ENCODE data around the gene TNS2.

TNS2 gene

DNA sequence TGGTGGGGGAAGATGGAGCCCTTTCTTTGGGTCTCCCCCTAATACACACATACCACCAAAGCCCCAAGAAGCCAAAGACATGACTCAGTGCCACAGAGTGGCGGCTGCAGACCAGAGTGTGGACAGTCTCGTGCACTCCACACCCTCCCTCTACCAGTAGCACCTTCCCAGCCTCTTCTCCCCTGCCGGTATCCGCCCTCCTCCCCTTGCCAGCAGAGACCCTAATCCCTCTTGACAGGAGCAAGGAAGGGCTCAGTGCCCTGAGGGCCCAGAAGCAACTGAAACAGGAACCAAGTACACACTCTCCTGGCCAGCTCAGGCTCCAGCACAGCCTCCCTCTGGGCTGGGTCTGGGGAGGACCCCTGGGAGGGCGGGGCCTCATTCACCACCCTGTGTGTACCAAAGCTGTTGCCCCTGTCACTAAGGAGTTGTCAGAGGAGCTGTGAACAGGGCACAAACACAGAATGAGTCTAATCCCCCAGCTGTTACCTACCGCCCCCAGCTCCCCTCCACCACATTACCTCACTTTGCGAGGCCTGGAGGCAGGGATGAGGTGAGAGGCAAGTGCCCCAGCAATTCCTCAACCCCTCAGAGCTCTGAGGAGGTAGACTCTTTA is 21.1 kb downstream of the TNS2 start:
- H3K27me3 ChIP-seq (ENCODE audit: control insufficient read depth in 3 of 3, insufficient read depth in 3 of 3, low read depth in 1 of 3, low read length in 3 of 3) = no peaks in the 10 kb centered on the region
- DNase-seq (ENCODE audit: low spot score) = no peak
- WGBS, 2 donors (ENCODE audit: extremely low coverage in 2 of 2, insufficient read length in 2 of 2, insufficient replicate concordance in 1 of 2) = no CpG with 5 or more reads among the region's 7 CpGs

DNA sequence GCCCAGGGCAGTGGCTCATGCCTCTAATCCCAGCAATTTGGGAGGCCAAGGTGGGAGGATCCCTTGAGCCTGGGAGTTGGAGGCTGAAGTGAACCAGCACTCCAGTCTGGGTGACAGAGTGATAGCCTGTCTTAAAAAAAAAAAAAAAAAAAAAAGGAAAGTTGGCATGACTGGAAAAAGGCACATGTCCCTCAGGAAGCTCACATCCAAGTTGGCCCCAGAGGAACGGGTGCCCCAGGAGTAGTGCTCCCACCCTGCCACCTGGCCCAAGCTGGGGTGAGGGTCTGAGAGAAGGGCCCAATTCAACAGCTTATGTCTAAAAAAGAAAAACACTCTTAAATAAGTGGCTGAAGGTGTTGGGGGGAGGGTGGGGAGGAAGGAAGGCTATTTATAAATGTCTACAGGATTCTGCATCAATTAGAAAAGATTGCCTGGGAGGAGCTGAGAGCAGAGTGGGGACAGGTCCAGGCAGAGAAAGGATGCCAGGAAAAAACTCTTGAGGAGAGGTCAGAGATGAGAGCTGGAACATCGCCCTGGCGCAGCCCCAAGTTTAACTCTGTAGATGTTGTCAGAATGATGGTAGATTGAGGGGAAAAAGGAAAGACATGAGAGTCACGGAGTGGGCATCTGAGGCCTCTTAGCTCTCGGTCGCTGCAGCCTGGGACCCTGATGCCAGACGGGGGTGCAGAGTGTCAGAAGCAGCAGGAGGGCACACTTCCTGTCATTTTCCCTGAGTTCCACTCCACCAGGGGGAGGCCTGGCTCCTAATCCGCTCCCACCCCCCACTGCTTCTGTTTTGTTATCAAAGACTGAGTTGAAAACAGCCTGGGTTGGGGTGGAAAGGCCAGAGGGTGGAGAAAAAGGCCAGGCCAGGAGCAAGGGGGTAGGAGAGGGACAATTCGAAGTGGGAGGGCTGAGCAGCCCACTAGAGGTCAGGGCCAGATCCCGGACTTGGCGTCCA is 22.0 kb downstream of the TNS2 start:
- Histone ChIP-seq H2AK5ac (ENCODE audit: low read depth, low read length) (no peak overlapping the region), H3K4me1 (ENCODE audit: control insufficient read depth in 2 of 2, insufficient read depth in 1 of 2, low read depth in 1 of 2, low read length in 2 of 2) (peaks cover 12 to 20% of the 10 kb centered on the region in 2 donors), H3K27ac (replicated peaks; ENCODE audit: low read length) (no peak overlapping the region), H3K4me3 (ENCODE audit: low read length in 2 of 2) (no peak overlapping the region), H3K9me3 (replicated peaks in 1 of 2; ENCODE audit: control insufficient read depth in 2 of 2, insufficient read depth in 1 of 2, low read depth in 1 of 2, low read length in 2 of 2) (no peaks in the 10 kb centered on the region), H2AFZ (ENCODE audit: low read length) (peak overlapping the region; percentile 37), H4K8ac (ENCODE audit: low read depth, low read length) (no peak overlapping the region), H4K91ac (ENCODE audit: low read depth, low read length, poor library complexity) (no peak overlapping the region), H3K18ac (ENCODE audit: low read length) (no peak overlapping the region), H2BK5ac (ENCODE audit: low read length) (no peak overlapping the region), H3K23ac (ENCODE audit: low read depth, low read length, poor library complexity) (no peak overlapping the region), H2BK120ac (ENCODE audit: low read depth, low read length) (no peak overlapping the region), H2BK15ac (ENCODE audit: low read length) (no peak overlapping the region), H3K9ac (ENCODE audit: low read depth, low read length, poor library complexity) (no peak overlapping the region), H3K36me3 (replicated peaks in 1 of 2; ENCODE audit: control insufficient read depth in 2 of 2, insufficient read depth in 2 of 2, low read length in 2 of 2) (peaks cover 0 to 28% of the 10 kb centered on the region in 2 donors), H3K14ac (ENCODE audit: low read length) (no peak overlapping the region), H3K4ac (ENCODE audit: low read length) (no peak overlapping the region), H2BK12ac (ENCODE audit: low read length) (no peak overlapping the region), H3K4me2 (ENCODE audit: insufficient read depth, low read length, poor library complexity, severe bottlenecking) (no peak overlapping the region), H3K27me3 (ENCODE audit: control insufficient read depth in 3 of 3, insufficient read depth in 3 of 3, low read depth in 1 of 3, low read length in 3 of 3) (no peaks in the 10 kb centered on the region), H3K79me1 (ENCODE audit: low read depth, low read length) (no peaks in the 10 kb centered on the region)
- WGBS, 2 donors (ENCODE audit: extremely low coverage in 2 of 2, insufficient read length in 2 of 2, insufficient replicate concordance in 1 of 2) = no CpG with 5 or more reads among the region's 11 CpGs
- DNase-seq (ENCODE audit: low spot score) = no peak

More for the DNA sequence above, 21.1 kb downstream of the TNS2 start:
- no peak overlapping the region for H4K8ac ChIP-seq (ENCODE audit: low read depth, low read length)
- no peak overlapping the region for H2BK5ac ChIP-seq (ENCODE audit: low read length)
- no peak overlapping the region for H3K23ac ChIP-seq (ENCODE audit: low read depth, low read length, poor library complexity)
- no peak overlapping the region for H3K4ac ChIP-seq (ENCODE audit: low read length)
- H3K27ac ChIP-seq (replicated peaks; ENCODE audit: low read length) = no peak overlapping the region
- no peak overlapping the region for H3K18ac ChIP-seq (ENCODE audit: low read length)
- H2AFZ ChIP-seq (ENCODE audit: low read length) = no peak overlapping the region
- peaks cover 0 to 23% of the 10 kb centered on the region in 2 donors for H3K36me3 ChIP-seq (replicated peaks in 1 of 2; ENCODE audit: control insufficient read depth in 2 of 2, insufficient read depth in 2 of 2, low read length in 2 of 2)
- H2BK120ac ChIP-seq (ENCODE audit: low read depth, low read length) = no peak overlapping the region
- peaks cover 12 to 20% of the 10 kb centered on the region in 2 donors for H3K4me1 ChIP-seq (ENCODE audit: control insufficient read depth in 2 of 2, insufficient read depth in 1 of 2, low read depth in 1 of 2, low read length in 2 of 2)
- no peak overlapping the region for H3K14ac ChIP-seq (ENCODE audit: low read length)
- H3K9me3 ChIP-seq (replicated peaks in 1 of 2; ENCODE audit: control insufficient read depth in 2 of 2, insufficient read depth in 1 of 2, low read depth in 1 of 2, low read length in 2 of 2) = no peaks in the 10 kb centered on the region
- H3K9ac ChIP-seq (ENCODE audit: low read depth, low read length, poor library complexity) = peak overlapping the region; percentile 44
- no peak overlapping the region for H3K4me3 ChIP-seq (ENCODE audit: low read length in 2 of 2)
- no peaks in the 10 kb centered on the region for H3K79me1 ChIP-seq (ENCODE audit: low read depth, low read length)
- H3K4me2 ChIP-seq (ENCODE audit: insufficient read depth, low read length, poor library complexity, severe bottlenecking) = no peak overlapping the region
- peak overlapping the region; percentile 22 for H2BK15ac ChIP-seq (ENCODE audit: low read length)
- H2BK12ac ChIP-seq (ENCODE audit: low read length) = peak overlapping the region; percentile 11
- H4K91ac ChIP-seq (ENCODE audit: low read depth, low read length, poor library complexity) = no peak overlapping the region
- no peak overlapping the region for H2AK5ac ChIP-seq (ENCODE audit: low read depth, low read length)

GRCh38 chr12:53073881-53074280 is 24.0 kb downstream of the TNS2 start:
- no peak overlapping the region for H3K4ac ChIP-seq (ENCODE audit: low read length)
- no peaks in the 10 kb centered on the region for H3K9me3 ChIP-seq (replicated peaks in 1 of 2; ENCODE audit: control insufficient read depth in 2 of 2, insufficient read depth in 1 of 2, low read depth in 1 of 2, low read length in 2 of 2)
- H3K27me3 ChIP-seq (ENCODE audit: control insufficient read depth in 3 of 3, insufficient read depth in 3 of 3, low read depth in 1 of 3, low read length in 3 of 3) = no peaks in the 10 kb centered on the region
- H2BK120ac ChIP-seq (ENCODE audit: low read depth, low read length) = no peak overlapping the region
- H3K23ac ChIP-seq (ENCODE audit: low read depth, low read length, poor library complexity) = no peak overlapping the region
- H2AK5ac ChIP-seq (ENCODE audit: low read depth, low read length) = no peak overlapping the region
- no peak overlapping the region for H3K4me3 ChIP-seq (ENCODE audit: low read length in 2 of 2)
- no peak overlapping the region for H3K9ac ChIP-seq (ENCODE audit: low read depth, low read length, poor library complexity)
- no peak overlapping the region for H3K14ac ChIP-seq (ENCODE audit: low read length)
- no peak overlapping the region for H3K27ac ChIP-seq (replicated peaks; ENCODE audit: low read length)
- H4K91ac ChIP-seq (ENCODE audit: low read depth, low read length, poor library complexity) = no peak overlapping the region
- no peaks in the 10 kb centered on the region for H3K79me1 ChIP-seq (ENCODE audit: low read depth, low read length)
- H3K18ac ChIP-seq (ENCODE audit: low read length) = no peak overlapping the region
- H2BK15ac ChIP-seq (ENCODE audit: low read length) = no peak overlapping the region
- DNase-seq (ENCODE audit: low spot score) = no peak
- H2BK5ac ChIP-seq (ENCODE audit: low read length) = no peak overlapping the region
- peaks cover 17 to 22% of the 10 kb centered on the region in 2 donors for H3K4me1 ChIP-seq (ENCODE audit: control insufficient read depth in 2 of 2, insufficient read depth in 1 of 2, low read depth in 1 of 2, low read length in 2 of 2)
- peaks cover 2 to 28% of the 10 kb centered on the region in 2 donors for H3K36me3 ChIP-seq (replicated peaks in 1 of 2; ENCODE audit: control insufficient read depth in 2 of 2, insufficient read depth in 2 of 2, low read length in 2 of 2)
- H2AFZ ChIP-seq (ENCODE audit: low read length) = no peak overlapping the region
- WGBS, 2 donors (ENCODE audit: extremely low coverage in 2 of 2, insufficient read length in 2 of 2, insufficient replicate concordance in 1 of 2) = no CpG with 5 or more reads among the region's 6 CpGs
- H2BK12ac ChIP-seq (ENCODE audit: low read length) = no peak overlapping the region
- no peak overlapping the region for H4K8ac ChIP-seq (ENCODE audit: low read depth, low read length)
- no peak overlapping the region for H3K4me2 ChIP-seq (ENCODE audit: insufficient read depth, low read length, poor library complexity, severe bottlenecking)
